Suprapubic skin (tissue), 4 donors: ENCODE measurements around the gene COLGALT1.

Experiments used
- EP300 ChIP-seq: sonication (generic); formaldehyde crosslinking; IDR thresholded peaks from one replicate; pipeline ENCODE4 v1.6.1; 2017; ENCODE audit warnings: antibody characterized with exemption
- POLR2A ChIP-seq, 2 donors: fragments of 450-650 bp; IDR thresholded peaks; one replicate each; pipeline ENCODE4 v1.6.1; 2017; ENCODE audit warnings: antibody characterized with exemption in 2 of 2, mild to moderate bottlenecking in 2 of 2, moderate library complexity in 2 of 2
- POLR2AphosphoS5 ChIP-seq, 3 donors: sonication (generic); formaldehyde crosslinking; IDR thresholded peaks; one replicate each; pipeline ENCODE4 v1.6.1; 2017; ENCODE audit warnings: antibody characterized with exemption in 3 of 3
- TF ChIP-seq, protein P1 (sequence below), 2 donors: fragments of 200-600 bp in 1 of 2; fragments of 450-650 bp in 1 of 2; sonication (generic) in 1 of 2; IDR thresholded peaks; one replicate each; pipeline ENCODE4 v1.5.1; 2016 to 2019; ENCODE audit warnings: antibody characterized with exemption in 2 of 2, mild to moderate bottlenecking in 1 of 2, moderate library complexity in 1 of 2

- TF ChIP-seq, protein P1, sequence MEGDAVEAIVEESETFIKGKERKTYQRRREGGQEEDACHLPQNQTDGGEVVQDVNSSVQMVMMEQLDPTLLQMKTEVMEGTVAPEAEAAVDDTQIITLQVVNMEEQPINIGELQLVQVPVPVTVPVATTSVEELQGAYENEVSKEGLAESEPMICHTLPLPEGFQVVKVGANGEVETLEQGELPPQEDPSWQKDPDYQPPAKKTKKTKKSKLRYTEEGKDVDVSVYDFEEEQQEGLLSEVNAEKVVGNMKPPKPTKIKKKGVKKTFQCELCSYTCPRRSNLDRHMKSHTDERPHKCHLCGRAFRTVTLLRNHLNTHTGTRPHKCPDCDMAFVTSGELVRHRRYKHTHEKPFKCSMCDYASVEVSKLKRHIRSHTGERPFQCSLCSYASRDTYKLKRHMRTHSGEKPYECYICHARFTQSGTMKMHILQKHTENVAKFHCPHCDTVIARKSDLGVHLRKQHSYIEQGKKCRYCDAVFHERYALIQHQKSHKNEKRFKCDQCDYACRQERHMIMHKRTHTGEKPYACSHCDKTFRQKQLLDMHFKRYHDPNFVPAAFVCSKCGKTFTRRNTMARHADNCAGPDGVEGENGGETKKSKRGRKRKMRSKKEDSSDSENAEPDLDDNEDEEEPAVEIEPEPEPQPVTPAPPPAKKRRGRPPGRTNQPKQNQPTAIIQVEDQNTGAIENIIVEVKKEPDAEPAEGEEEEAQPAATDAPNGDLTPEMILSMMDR (IDR thresholded peaks at IDR 0.05): no peak
- TF ChIP-seq POLR2AphosphoS5 (IDR thresholded peaks at IDR 0.05) (no peak), POLR2A (IDR thresholded peaks at IDR 0.05) (no peak), EP300 (no peak)
Measured at GRCh38 chr19:17526922-17527321, 28.5 kb upstream of the COLGALT1 start.
